Stimulated activated naive CD4-positive, alpha-beta T cell (primary cell): ENCODE measurements around the gene EFNB2.

Experiments used
- DNase-seq, 6 experiments: peaks; one replicate each; lab custom pipeline; 2025; lab: John Stamatoyannopoulos, UW

EFNB2 gene

GRCh38 chr13:106525865-106526264 lies 9.6 kb downstream of the EFNB2 start:
- DNase-seq: no peak

DNA sequence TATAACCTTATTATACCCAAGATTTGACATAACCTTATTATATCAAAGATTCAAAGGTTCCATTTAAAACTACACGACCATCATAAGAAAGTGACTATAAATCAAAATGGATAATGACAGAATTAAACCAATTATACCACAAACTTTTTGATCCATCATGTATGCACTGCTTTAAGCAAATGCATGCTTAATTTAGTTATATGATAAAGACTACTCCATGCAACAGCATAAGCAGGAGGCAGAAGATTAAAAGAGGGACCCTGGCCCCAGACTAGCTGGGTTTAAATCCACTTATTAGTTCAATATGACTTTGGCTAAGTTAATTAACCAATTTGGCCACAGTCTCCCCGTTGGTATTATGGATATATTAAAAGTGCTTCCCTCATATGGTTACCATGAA lies 11.4 kb downstream of the EFNB2 start:
- DNase-seq: no peak

GRCh38 chr13:106523576-106523975 lies 11.9 kb downstream of the EFNB2 start:
- no peak for DNase-seq

DNA sequence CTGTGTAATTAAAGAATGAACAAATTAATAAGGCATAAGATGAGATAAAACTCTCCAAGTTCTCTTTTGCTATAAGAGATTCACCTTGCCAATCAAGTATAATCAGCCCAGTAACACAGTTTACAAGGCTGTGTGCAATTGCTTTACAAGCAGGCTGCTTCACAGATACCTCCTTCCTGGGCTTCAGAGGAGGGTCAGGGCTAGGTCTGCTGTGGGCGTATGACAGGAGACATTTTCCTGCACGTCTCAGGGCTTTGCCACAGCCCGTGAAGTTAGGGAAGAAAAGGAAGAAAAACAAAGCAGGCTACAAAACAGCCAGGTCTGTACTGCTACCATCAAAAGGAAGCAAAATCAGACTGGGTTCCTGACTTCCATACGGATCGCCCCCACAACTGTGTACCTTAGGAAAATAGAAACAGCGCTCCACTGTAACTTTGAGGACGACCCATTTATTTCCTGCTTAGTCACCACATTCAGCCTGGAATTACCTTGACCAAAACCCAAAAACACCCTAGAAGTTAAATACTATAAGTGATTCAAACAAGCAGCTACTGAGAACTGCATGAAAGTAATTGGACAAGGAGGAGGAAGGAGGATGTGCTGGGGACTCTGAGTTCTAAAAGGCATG lies 12.4 kb downstream of the EFNB2 start:
- no peak for DNase-seq

GRCh38 chr13:106522112-106522705 lies 13.3 kb downstream of the EFNB2 start:
- DNase-seq: no peak

- no peak for DNase-seq
Measured at GRCh38 chr13:106521095-106521799, 14.2 kb downstream of the EFNB2 start.

- no peak for DNase-seq
Measured at GRCh38 chr13:106520251-106521054, 15.0 kb downstream of the EFNB2 start.

GRCh38 chr13:106518512-106518911 lies 16.9 kb downstream of the EFNB2 start:
- DNase-seq: no peak

- no peak for DNase-seq
Measured at GRCh38 chr13:106517109-106517847, 18.2 kb downstream of the EFNB2 start.

GRCh38 chr13:106515635-106516254 lies 19.7 kb downstream of the EFNB2 start:
- DNase-seq: no peak

GRCh38 chr13:106514928-106515634 lies 20.4 kb downstream of the EFNB2 start:
- no peak for DNase-seq

- DNase-seq: no peak
Measured at GRCh38 chr13:106513025-106513983, 22.2 kb downstream of the EFNB2 start.

GRCh38 chr13:106507560-106508274 lies 27.7 kb downstream of the EFNB2 start:
- DNase-seq: no peak

DNA sequence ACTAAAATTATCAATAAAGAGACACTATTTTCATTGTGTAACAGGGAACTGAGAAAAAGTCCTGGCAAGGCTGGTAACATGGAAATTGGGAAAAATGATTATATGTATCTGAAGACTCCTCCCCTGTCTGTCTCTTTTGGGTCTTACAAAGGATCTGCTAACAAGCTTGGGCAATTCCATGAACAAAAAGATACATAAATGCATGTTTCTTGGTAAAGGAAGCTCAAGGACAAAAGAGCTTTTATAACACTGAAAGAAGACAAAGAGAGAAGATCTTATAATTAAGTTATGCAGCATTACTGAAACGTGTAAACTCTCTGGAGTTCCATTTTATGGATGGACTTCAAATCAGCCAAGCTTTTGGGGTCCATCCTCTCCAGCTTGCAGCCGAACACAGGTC lies 29.2 kb downstream of the EFNB2 start:
- DNase-seq: no peak

GRCh38 chr13:106505732-106506131 lies 29.7 kb downstream of the EFNB2 start:
- DNase-seq: no peak

DNA sequence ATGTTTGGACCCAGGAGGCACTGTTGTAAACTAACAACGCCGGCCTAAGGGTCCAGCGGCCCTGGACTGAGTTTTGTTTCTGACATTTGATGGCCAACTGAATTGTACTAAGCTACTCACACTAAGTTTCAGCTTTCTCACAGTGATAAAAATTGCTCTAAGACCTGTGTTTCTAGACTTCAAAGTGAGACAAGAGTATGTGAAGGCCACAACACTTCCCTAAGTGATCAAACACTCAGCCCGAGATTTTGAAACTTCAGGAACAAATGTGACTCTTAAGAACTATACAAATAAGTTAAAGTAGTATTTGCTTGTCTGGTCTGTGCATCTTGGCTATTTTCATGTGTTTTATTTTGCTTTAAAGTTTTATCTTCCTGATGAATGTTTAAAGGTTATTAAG lies 30.2 kb downstream of the EFNB2 start:
- DNase-seq: no peak

- no peak for DNase-seq
Measured at GRCh38 chr13:106503730-106504453, 31.6 kb downstream of the EFNB2 start.

DNA sequence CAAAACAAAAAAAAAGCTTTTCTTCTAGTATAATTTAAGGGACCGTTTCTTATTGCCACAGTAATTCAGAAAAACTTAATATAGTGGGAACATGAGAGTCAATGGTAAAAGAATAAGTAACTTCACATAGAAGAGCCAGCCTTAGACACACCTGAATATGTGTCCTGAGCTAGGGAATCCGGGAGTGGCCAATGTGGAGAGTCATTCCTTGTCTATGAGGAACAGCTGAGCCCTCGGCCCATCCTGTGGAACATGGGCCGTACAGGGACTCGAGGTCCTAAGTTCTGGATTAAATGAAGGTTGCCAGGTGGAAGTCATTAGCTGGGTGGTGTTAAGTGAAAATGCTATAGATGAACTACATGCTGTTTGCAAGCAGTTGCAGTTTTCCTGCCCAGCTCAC lies 32.2 kb downstream of the EFNB2 start:
- DNase-seq: no peak
